Small intestine (tissue), 7 donors: ENCODE data around the gene ZNF665. TPM values are rescaled to one million over a fixed set of nuclear protein-coding genes. Genes with fewer than 3 reads are reported as not detected.
A peak's percentile ranks its signal among the peaks of the same experiment; 100 is the strongest.
"Not testable (repeated sequence)": the region's sequence is repeated elsewhere in the genome, so short reads cannot be mapped to it uniquely, and the experiment has no call there.

Experiments
- DNase-seq, 2 donors: peaks; one replicate each; pipeline versions ENCODE4 v3.0.0 to v3.0.0-alpha.2; 2013
- FAIRE-seq: peaks from 2 replicates; lab custom pipeline; 2012; peaks lifted over from hg19 to GRCh38; lab: Jason Lieb, UNC
- H3K27ac ChIP-seq, 3 donors: one replicate each; pipeline ENCODE4 v1.5.1; 2013; ENCODE audit warnings: low read length in 2 of 3, mild to moderate bottlenecking in 2 of 3, control low read depth in 1 of 3, inconsistent platforms in 1 of 3, low read depth in 1 of 3, moderate library complexity in 1 of 3
- H3K27me3 ChIP-seq, 3 donors: one replicate each; pipeline ENCODE4 v1.6.1; 2013; ENCODE audit warnings: low read length in 3 of 3, inconsistent platforms in 1 of 3; ENCODE audit not compliant: control insufficient read depth in 3 of 3, insufficient read depth in 3 of 3
- H3K36me3 ChIP-seq, 3 donors: one replicate each; pipeline ENCODE4 v1.6.1; 2013; ENCODE audit warnings: low read length in 3 of 3, inconsistent platforms in 1 of 3, low read depth in 1 of 3, mild to moderate bottlenecking in 1 of 3, moderate library complexity in 1 of 3; ENCODE audit not compliant: control insufficient read depth in 3 of 3, insufficient read depth in 2 of 3
- H3K4me1 ChIP-seq, 3 donors: one replicate each; pipeline ENCODE4 v1.6.1; 2013; ENCODE audit warnings: low read length in 2 of 3, inconsistent platforms in 1 of 3, low read depth in 1 of 3, mild to moderate bottlenecking in 1 of 3, moderate library complexity in 1 of 3; ENCODE audit not compliant: control insufficient read depth in 3 of 3, insufficient read depth in 2 of 3
- H3K4me3 ChIP-seq, 3 donors: one replicate each; pipeline ENCODE4 v1.5.1; 2013; ENCODE audit warnings: low read length in 3 of 3, control low read depth in 1 of 3, inconsistent platforms in 1 of 3, low read depth in 1 of 3, mild to moderate bottlenecking in 1 of 3, moderate library complexity in 1 of 3
- H3K9me3 ChIP-seq, 2 donors: one replicate each; pipeline ENCODE4 v1.6.1; 2013; ENCODE audit warnings: low read depth in 1 of 2, low read length in 1 of 2; ENCODE audit not compliant: control insufficient read depth in 2 of 2, insufficient read depth in 1 of 2
- WGBS, 3 donors: extraction: QIAGEN DNeasy Blood & Tissue Kit; methylation state at CpG; one replicate each; pipeline ENCODE4 v1.1.7; 2013; 5-methylcytosine and 5-hydroxymethylcytosine counted together
- polyA plus RNA-seq, 4 donors: library from polyadenylated mRNA; stranded (reverse) in 3 of 4; unstranded in 1 of 4; fragments of 200-250 nt in 3 of 4; fragments of 120-200 nt in 1 of 4; gene quantifications; one replicate each; pipeline versions ENCODE4 v1.2.1 to v1.2.3, GENCODE V29; 2013
- donor health status: healthy with polysubstance abuse.
- donor health status: control.
- donor health status: control.
- donor health status: Bipolar disorder and iron deficiency.
- donor health status: healthy.

Gene ZNF665
- polyA plus RNA-seq, 4 donors, result 1.1 to 8.4 (median 2.7) TPM; not detected in 1

- no peak overlapping the region for H3K27ac ChIP-seq
- 94 to 97% (median 96%) methylated on average over 4 of the region's 4 CpGs for WGBS, 3 donors
- no peaks in the 10 kb centered on the region for H3K27me3 ChIP-seq
- FAIRE-seq, result no peak
- H3K9me3 ChIP-seq, result peaks cover 7 to 53% of the 10 kb centered on the region in 2 donors
- H3K4me3 ChIP-seq, result no peak overlapping the region
- no peak for DNase-seq
- no peaks in the 10 kb centered on the region for H3K4me1 ChIP-seq
- peaks cover 5 to 10% (median 10%) of the 10 kb centered on the region in 3 donors for H3K36me3 ChIP-seq
Measured at GRCh38 chr19:53140351-53140750, 52.8 kb downstream of the ZNF665 start.

- Histone ChIP-seq H3K27me3 (no peaks in the 10 kb centered on the region), H3K4me1 (no peaks in the 10 kb centered on the region), H3K4me3 (no peak overlapping the region), H3K36me3 (peaks cover 0 to 1% (median 0%) of the 10 kb centered on the region in 3 donors), H3K9me3 (peaks cover 5 to 41% of the 10 kb centered on the region in 2 donors), H3K27ac (no peak overlapping the region)
- DNase-seq, result no peak
- no peak for FAIRE-seq
- WGBS, 3 donors, result 88 to 96% (median 93%) methylated on average over 3 of the region's 3 CpGs
Measured at GRCh38 chr19:53136432-53136831, 56.7 kb downstream of the ZNF665 start.

- peaks cover 0 to 17% (median 0%) of the 10 kb centered on the region in 3 donors for H3K4me1 ChIP-seq
- H3K36me3 ChIP-seq, result peaks cover 0 to 10% (median 0%) of the 10 kb centered on the region in 3 donors
- H3K9me3 ChIP-seq, result peaks cover 0 to 10% of the 10 kb centered on the region in 2 donors
- H3K27me3 ChIP-seq, result no peaks in the 10 kb centered on the region
- 2 to 11% (median 6%) methylated on average over 48 to 51 of the region's 51 CpGs for WGBS, 3 donors
- peak within 1 kb of the TSS; percentile 42 to 98 (median 49) for H3K4me3 ChIP-seq
- H3K27ac ChIP-seq, result peak within 1 kb of the TSS in 2 of 3 donors; percentile 80 to 99
- peak; percentile 76 to 95 for DNase-seq
- FAIRE-seq, result no peak
Measured at GRCh38 chr19:53132141-53132991, 60.8 kb downstream of the ZNF665 start, which contains the start of gene ZNF415. Gene ZNF415 (minus strand): TSS chr19:53132910. CDS start chr19:53122676, 10,234 bp downstream.

GRCh38 chr19:53131727-53132126, 61.4 kb downstream of the ZNF665 start:
- H3K4me1 ChIP-seq, result peaks cover 0 to 20% (median 0%) of the 10 kb centered on the region in 3 donors
- peak overlapping the region in 1 of 3 donors; percentile 98 for H3K4me3 ChIP-seq
- peaks cover 0 to 10% (median 0%) of the 10 kb centered on the region in 3 donors for H3K36me3 ChIP-seq
- FAIRE-seq (no peak), DNase-seq (no peak)
- peak overlapping the region in 1 of 3 donors; percentile 99 for H3K27ac ChIP-seq
- WGBS, 3 donors, result 23 to 37% (median 33%) methylated on average over 6 of the region's 6 CpGs
- no peaks in the 10 kb centered on the region for H3K27me3 ChIP-seq
- H3K9me3 ChIP-seq, result peaks cover 0 to 7% of the 10 kb centered on the region in 2 donors

- Histone ChIP-seq H3K27ac (peak overlapping the region in 1 of 3 donors; percentile 99), H3K27me3 (no peaks in the 10 kb centered on the region), H3K36me3 (peaks cover 0 to 10% (median 0%) of the 10 kb centered on the region in 3 donors), H3K9me3 (peaks cover 0 to 7% of the 10 kb centered on the region in 2 donors), H3K4me3 (peak overlapping the region in 1 of 3 donors; percentile 98), H3K4me1 (peaks cover 0 to 20% (median 0%) of the 10 kb centered on the region in 3 donors)
- FAIRE-seq (no peak), DNase-seq (peak in 1 of 2 donors; percentile 53)
- 74 to 98% (median 91%) methylated on average over 3 to 4 of the region's 4 CpGs for WGBS, 3 donors
Measured at GRCh38 chr19:53131085-53131590, 62.0 kb downstream of the ZNF665 start.

- Histone ChIP-seq H3K27me3 (no peaks in the 10 kb centered on the region), H3K36me3 (peaks cover 0 to 10% (median 0%) of the 10 kb centered on the region in 3 donors), H3K4me1 (peaks cover 0 to 26% (median 0%) of the 10 kb centered on the region in 3 donors), H3K4me3 (peak overlapping the region in 1 of 3 donors; percentile 98), H3K27ac (peak overlapping the region in 1 of 3 donors; percentile 99), H3K9me3 (peaks cover 0 to 7% of the 10 kb centered on the region in 2 donors)
- 76 to 87% (median 76%) methylated on average over 7 of the region's 7 CpGs for WGBS, 3 donors
- peak in 1 of 2 donors; percentile 61 for DNase-seq
- FAIRE-seq, result no peak
Measured at GRCh38 chr19:53130506-53130905, 62.7 kb downstream of the ZNF665 start.

GRCh38 chr19:53126733-53127526, 66.2 kb downstream of the ZNF665 start:
- DNase-seq, result peak in 1 of 2 donors; percentile 63
- Histone ChIP-seq H3K36me3 (peaks cover 0 to 26% (median 0%) of the 10 kb centered on the region in 3 donors), H3K27ac (peak overlapping the region in 1 of 3 donors; percentile 96), H3K4me1 (peaks cover 0 to 32% (median 0%) of the 10 kb centered on the region in 3 donors), H3K4me3 (peak overlapping the region in 1 of 3 donors; percentile 19)
- not testable (repeated sequence) for H3K27me3 ChIP-seq, FAIRE-seq, H3K9me3 ChIP-seq
- 49 to 66% (median 53%) methylated on average over 7 to 8 of the region's 15 CpGs for WGBS, 3 donors
